ENCODE data around the gene PTPRD. TPM values are rescaled to one million over a fixed set of nuclear protein-coding genes. Genes with fewer than 3 reads are reported as not detected.

PTPRD gene
- total RNA-seq, 1 experiment from 2014 or later = 69.6 TPM

DNA sequence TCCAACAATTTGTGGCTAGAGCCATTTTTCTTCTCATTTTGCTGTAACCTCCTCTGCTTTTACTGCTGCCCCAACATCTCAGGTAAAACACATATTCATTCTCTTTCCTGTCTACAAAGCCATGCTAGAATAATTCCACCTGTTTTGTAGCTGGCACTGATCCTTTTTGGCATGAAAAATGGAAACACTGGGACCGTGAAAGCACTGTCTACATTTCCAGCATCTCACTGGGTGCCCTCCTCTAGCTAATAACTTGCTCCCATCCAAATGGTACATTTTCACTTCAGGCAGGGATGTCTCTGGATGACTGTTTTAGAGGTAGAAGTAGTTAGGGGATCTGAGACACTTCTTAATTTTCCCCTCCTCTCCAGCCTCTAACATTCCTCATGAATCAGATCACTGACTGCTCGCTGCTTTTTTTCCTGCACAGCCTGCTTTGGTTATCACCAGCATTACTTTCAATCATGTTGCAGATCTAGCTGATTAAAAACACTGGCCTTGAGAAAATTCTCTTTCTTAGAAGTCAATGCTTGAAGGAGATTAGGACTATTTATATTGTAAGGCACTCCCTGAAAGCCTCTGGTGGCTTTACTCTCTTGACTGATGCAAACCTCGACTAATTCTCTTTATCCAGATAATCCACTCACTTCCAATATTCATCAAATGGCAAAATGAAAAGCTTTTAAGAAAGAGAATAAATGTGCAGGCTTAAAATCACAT lies 1500.6 kb downstream of the PTPRD start:
- H3K4me3 Mint-ChIP-seq = no peak overlapping the region
- H3K27me3 Mint-ChIP-seq (ENCODE audit: low read depth) = no peaks in the 10 kb centered on the region
- H3K9me3 Mint-ChIP-seq = peaks cover 4% of the 10 kb centered on the region
- CTCF ChIA-PET = no interaction called here
- DNase-seq (ENCODE audit: low spot score) = no peak
- no peak for ATAC-seq
- H3K27ac Mint-ChIP-seq = no peak overlapping the region
- H3K36me3 Mint-ChIP-seq = no peaks in the 10 kb centered on the region
- peaks cover 26% of the 10 kb centered on the region for H3K4me1 Mint-ChIP-seq
- POLR2A ChIA-PET = no interaction called here
- TF ChIP-seq, protein P1, sequence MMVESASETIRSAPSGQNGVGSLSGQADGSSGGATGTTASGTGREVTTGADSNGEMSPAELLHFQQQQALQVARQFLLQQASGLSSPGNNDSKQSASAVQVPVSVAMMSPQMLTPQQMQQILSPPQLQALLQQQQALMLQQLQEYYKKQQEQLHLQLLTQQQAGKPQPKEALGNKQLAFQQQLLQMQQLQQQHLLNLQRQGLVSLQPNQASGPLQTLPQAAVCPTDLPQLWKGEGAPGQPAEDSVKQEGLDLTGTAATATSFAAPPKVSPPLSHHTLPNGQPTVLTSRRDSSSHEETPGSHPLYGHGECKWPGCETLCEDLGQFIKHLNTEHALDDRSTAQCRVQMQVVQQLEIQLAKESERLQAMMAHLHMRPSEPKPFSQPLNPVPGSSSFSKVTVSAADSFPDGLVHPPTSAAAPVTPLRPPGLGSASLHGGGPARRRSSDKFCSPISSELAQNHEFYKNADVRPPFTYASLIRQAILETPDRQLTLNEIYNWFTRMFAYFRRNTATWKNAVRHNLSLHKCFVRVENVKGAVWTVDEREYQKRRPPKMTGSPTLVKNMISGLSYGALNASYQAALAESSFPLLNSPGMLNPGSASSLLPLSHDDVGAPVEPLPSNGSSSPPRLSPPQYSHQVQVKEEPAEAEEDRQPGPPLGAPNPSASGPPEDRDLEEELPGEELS (CRISPR knock-in tag; IDR thresholded peaks at IDR 0.05) = no peak
- TF ChIP-seq GABPB1 (CRISPR knock-in tag; IDR thresholded peaks at IDR 0.05) (no peak), OVOL2 (CRISPR knock-in tag; IDR thresholded peaks at IDR 0.05; ENCODE audit: borderline replicate concordance) (no peak), SOX15 (CRISPR knock-in tag; IDR thresholded peaks at IDR 0.05) (no peak), NFATC4 (CRISPR knock-in tag; IDR thresholded peaks at IDR 0.05) (no peak)
- TF ChIP-seq, protein P2, sequence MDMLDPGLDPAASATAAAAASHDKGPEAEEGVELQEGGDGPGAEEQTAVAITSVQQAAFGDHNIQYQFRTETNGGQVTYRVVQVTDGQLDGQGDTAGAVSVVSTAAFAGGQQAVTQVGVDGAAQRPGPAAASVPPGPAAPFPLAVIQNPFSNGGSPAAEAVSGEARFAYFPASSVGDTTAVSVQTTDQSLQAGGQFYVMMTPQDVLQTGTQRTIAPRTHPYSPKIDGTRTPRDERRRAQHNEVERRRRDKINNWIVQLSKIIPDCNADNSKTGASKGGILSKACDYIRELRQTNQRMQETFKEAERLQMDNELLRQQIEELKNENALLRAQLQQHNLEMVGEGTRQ (CRISPR knock-in tag; IDR thresholded peaks at IDR 0.05) = no peak
- TF ChIP-seq, protein P3, sequence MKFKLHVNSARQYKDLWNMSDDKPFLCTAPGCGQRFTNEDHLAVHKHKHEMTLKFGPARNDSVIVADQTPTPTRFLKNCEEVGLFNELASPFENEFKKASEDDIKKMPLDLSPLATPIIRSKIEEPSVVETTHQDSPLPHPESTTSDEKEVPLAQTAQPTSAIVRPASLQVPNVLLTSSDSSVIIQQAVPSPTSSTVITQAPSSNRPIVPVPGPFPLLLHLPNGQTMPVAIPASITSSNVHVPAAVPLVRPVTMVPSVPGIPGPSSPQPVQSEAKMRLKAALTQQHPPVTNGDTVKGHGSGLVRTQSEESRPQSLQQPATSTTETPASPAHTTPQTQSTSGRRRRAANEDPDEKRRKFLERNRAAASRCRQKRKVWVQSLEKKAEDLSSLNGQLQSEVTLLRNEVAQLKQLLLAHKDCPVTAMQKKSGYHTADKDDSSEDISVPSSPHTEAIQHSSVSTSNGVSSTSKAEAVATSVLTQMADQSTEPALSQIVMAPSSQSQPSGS (CRISPR knock-in tag; IDR thresholded peaks at IDR 0.05; ENCODE audit: borderline replicate concordance, low read depth) = no peak
- TF ChIP-seq, protein P4, sequence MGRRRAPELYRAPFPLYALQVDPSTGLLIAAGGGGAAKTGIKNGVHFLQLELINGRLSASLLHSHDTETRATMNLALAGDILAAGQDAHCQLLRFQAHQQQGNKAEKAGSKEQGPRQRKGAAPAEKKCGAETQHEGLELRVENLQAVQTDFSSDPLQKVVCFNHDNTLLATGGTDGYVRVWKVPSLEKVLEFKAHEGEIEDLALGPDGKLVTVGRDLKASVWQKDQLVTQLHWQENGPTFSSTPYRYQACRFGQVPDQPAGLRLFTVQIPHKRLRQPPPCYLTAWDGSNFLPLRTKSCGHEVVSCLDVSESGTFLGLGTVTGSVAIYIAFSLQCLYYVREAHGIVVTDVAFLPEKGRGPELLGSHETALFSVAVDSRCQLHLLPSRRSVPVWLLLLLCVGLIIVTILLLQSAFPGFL (CRISPR knock-in tag; IDR thresholded peaks at IDR 0.05; ENCODE audit: borderline replicate concordance) = no peak

DNA sequence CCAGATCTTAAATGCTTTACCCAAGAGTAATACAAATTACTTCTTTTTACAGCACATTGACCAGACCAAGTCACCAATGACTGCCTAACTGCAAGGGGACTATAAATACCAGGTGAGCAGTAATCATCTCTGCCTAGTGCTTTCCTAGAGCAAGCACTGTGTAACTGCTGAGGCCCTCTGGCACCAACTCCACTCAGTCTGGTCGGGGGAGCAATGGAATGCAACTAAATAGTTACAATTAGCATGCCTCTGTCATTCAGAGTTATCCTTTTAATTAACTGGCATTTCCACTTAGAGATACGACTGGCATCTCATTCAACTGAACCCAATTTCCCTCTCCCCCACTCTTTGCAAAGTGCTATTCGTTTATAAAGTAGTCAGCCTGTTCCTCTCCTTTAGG lies 1504.2 kb downstream of the PTPRD start:
- Mint-ChIP-seq H3K9me3 (peaks cover 4% of the 10 kb centered on the region), H3K36me3 (no peaks in the 10 kb centered on the region), H3K27ac (no peak overlapping the region), H3K27me3 (ENCODE audit: low read depth) (no peaks in the 10 kb centered on the region; the same call in none of the 2 replicates), H3K4me1 (peaks cover 27% of the 10 kb centered on the region), H3K4me3 (no peak overlapping the region)
- CTCF ChIA-PET = no interaction called here
- ATAC-seq (peak; percentile 96), DNase-seq (ENCODE audit: low spot score) (peak; percentile 20)
- POLR2A ChIA-PET = no interaction called here
- TF ChIP-seq ZNF317 (CRISPR knock-in tag; IDR thresholded peaks at IDR 0.05; ENCODE audit: borderline replicate concordance, low read depth) (no peak), PRRX2 (CRISPR knock-in tag; IDR thresholded peaks at IDR 0.05) (no peak), ZNF396 (CRISPR knock-in tag; IDR thresholded peaks at IDR 0.05; ENCODE audit: borderline replicate concordance) (no peak), FOXP1 (CRISPR knock-in tag; IDR thresholded peaks at IDR 0.05; ENCODE audit: borderline replicate concordance) (no peak), ZNF219 (CRISPR knock-in tag; IDR thresholded peaks at IDR 0.05; ENCODE audit: borderline replicate concordance) (no peak), SOX15 (CRISPR knock-in tag; IDR thresholded peaks at IDR 0.05) (no peak), ZBTB21 (CRISPR knock-in tag; IDR thresholded peaks at IDR 0.05; ENCODE audit: borderline replicate concordance) (no peak)
- TF ChIP-seq, protein P4 (CRISPR knock-in tag; IDR thresholded peaks at IDR 0.05; ENCODE audit: borderline replicate concordance) = no peak
- TF ChIP-seq, protein P5, sequence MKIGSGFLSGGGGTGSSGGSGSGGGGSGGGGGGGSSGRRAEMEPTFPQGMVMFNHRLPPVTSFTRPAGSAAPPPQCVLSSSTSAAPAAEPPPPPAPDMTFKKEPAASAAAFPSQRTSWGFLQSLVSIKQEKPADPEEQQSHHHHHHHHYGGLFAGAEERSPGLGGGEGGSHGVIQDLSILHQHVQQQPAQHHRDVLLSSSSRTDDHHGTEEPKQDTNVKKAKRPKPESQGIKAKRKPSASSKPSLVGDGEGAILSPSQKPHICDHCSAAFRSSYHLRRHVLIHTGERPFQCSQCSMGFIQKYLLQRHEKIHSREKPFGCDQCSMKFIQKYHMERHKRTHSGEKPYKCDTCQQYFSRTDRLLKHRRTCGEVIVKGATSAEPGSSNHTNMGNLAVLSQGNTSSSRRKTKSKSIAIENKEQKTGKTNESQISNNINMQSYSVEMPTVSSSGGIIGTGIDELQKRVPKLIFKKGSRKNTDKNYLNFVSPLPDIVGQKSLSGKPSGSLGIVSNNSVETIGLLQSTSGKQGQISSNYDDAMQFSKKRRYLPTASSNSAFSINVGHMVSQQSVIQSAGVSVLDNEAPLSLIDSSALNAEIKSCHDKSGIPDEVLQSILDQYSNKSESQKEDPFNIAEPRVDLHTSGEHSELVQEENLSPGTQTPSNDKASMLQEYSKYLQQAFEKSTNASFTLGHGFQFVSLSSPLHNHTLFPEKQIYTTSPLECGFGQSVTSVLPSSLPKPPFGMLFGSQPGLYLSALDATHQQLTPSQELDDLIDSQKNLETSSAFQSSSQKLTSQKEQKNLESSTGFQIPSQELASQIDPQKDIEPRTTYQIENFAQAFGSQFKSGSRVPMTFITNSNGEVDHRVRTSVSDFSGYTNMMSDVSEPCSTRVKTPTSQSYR (CRISPR knock-in tag; IDR thresholded peaks at IDR 0.05) = no peak
- TF ChIP-seq, protein P6, sequence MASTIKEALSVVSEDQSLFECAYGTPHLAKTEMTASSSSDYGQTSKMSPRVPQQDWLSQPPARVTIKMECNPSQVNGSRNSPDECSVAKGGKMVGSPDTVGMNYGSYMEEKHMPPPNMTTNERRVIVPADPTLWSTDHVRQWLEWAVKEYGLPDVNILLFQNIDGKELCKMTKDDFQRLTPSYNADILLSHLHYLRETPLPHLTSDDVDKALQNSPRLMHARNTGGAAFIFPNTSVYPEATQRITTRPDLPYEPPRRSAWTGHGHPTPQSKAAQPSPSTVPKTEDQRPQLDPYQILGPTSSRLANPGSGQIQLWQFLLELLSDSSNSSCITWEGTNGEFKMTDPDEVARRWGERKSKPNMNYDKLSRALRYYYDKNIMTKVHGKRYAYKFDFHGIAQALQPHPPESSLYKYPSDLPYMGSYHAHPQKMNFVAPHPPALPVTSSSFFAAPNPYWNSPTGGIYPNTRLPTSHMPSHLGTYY (CRISPR knock-in tag; IDR thresholded peaks at IDR 0.05) = no peak
- TF ChIP-seq, protein P7, sequence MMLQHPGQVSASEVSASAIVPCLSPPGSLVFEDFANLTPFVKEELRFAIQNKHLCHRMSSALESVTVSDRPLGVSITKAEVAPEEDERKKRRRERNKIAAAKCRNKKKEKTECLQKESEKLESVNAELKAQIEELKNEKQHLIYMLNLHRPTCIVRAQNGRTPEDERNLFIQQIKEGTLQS (CRISPR knock-in tag; conservative IDR thresholded peaks at IDR 0.05) = no peak
- TF ChIP-seq, protein P8, sequence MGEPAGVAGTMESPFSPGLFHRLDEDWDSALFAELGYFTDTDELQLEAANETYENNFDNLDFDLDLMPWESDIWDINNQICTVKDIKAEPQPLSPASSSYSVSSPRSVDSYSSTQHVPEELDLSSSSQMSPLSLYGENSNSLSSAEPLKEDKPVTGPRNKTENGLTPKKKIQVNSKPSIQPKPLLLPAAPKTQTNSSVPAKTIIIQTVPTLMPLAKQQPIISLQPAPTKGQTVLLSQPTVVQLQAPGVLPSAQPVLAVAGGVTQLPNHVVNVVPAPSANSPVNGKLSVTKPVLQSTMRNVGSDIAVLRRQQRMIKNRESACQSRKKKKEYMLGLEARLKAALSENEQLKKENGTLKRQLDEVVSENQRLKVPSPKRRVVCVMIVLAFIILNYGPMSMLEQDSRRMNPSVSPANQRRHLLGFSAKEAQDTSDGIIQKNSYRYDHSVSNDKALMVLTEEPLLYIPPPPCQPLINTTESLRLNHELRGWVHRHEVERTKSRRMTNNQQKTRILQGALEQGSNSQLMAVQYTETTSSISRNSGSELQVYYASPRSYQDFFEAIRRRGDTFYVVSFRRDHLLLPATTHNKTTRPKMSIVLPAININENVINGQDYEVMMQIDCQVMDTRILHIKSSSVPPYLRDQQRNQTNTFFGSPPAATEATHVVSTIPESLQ (CRISPR knock-in tag; IDR thresholded peaks at IDR 0.05) = no peak
- TF ChIP-seq, protein P9, sequence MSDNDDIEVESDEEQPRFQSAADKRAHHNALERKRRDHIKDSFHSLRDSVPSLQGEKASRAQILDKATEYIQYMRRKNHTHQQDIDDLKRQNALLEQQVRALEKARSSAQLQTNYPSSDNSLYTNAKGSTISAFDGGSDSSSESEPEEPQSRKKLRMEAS (CRISPR knock-in tag; IDR thresholded peaks at IDR 0.05) = no peak
